GM12801 (cell line): ENCODE data around the gene CARD9.

Experiments
- CTCF ChIP-seq: IDR thresholded peaks from one replicate; pipeline ENCODE4 v1.5.1; 2011; ENCODE audit warnings: control low read depth; ENCODE audit not compliant: insufficient read length; ENCODE audit errors: extremely low read depth

The CARD9 gene

GRCh38 chr9:136381966-136382513, 8.6 kb upstream of the CARD9 start:
- no peak for TF ChIP-seq CTCF

GRCh38 chr9:136381311-136381710, 7.8 kb upstream of the CARD9 start:
- TF ChIP-seq CTCF: no peak

GRCh38 chr9:136380381-136380780, 6.9 kb upstream of the CARD9 start:
- TF ChIP-seq CTCF: no peak

GRCh38 chr9:136379891-136380290, 6.4 kb upstream of the CARD9 start:
- TF ChIP-seq CTCF: no peak

- TF ChIP-seq CTCF: no peak
Measured at GRCh38 chr9:136379401-136379800, 5.9 kb upstream of the CARD9 start.

- no peak for TF ChIP-seq CTCF
Measured at GRCh38 chr9:136379003-136379287, 5.5 kb upstream of the CARD9 start.

- TF ChIP-seq CTCF: no peak
Measured at GRCh38 chr9:136378170-136379002, 4.9 kb upstream of the CARD9 start.
